K562 (cell line): ENCODE data around the gene ANKRD24. TPM values are rescaled to one million over a fixed set of nuclear protein-coding genes. Genes with fewer than 3 reads are reported as not detected.

ENCODE experiments used
- BACH1 ChIP-seq: fragments of 200-800 bp; sonication (Bioruptor generic); IDR thresholded peaks from 2 replicates; pipeline ENCODE4 v1.6.1; 2016; ENCODE audit warnings: missing genetic modification characterization, missing compliant biosample characterization
- CBFA2T3 ChIP-seq: fragments of 450-650 bp; IDR thresholded peaks from 2 replicates; pipeline ENCODE4 v1.6.1; 2017
- CSDE1 ChIP-seq, 2 experiments: fragments of 450-650 bp; IDR thresholded peaks; 2 replicates each; pipeline ENCODE4 v1.6.1; 2016; ENCODE audit warnings: mild to moderate bottlenecking in 1 of 2
- E2F6 ChIP-seq, 2 experiments: IDR thresholded peaks; 2 replicates each; pipeline ENCODE4 v1.6.1; 2011; ENCODE audit warnings: borderline replicate concordance in 1 of 2, control low read depth in 1 of 2, low read depth in 1 of 2, low read length in 1 of 2, mild to moderate bottlenecking in 1 of 2, mixed read lengths in 1 of 2, moderate library complexity in 1 of 2; ENCODE audit not compliant: insufficient read depth in 1 of 2, insufficient read length in 1 of 2, poor library complexity in 1 of 2, severe bottlenecking in 1 of 2; ENCODE audit errors: extremely low read depth in 1 of 2
- ESRRB ChIP-seq: fragments of 250-450 bp; sonication (Bioruptor Pico); IDR thresholded peaks from 2 replicates; pipeline ENCODE4 v1.5.0; 2020; ENCODE audit warnings: mild to moderate bottlenecking, moderate library complexity, borderline replicate concordance
- ETV6 ChIP-seq, 3 experiments: fragments of 150-350 bp in 1 of 3; sonication (generic) in 1 of 3; formaldehyde crosslinking in 1 of 3; IDR thresholded peaks; 2 replicates each; pipeline versions ENCODE4 v1.6.1 to v1.8.0; 2014 to 2022; ENCODE audit warnings: borderline replicate concordance in 2 of 3, low read depth in 2 of 3, antibody characterized with exemption in 1 of 3, low read length in 1 of 3, mild to moderate bottlenecking in 1 of 3, missing genetic modification reagents in 1 of 3
- FOXK2 ChIP-seq, 2 experiments: fragments of 450-650 bp; IDR thresholded peaks in 1 of 2; conservative IDR thresholded peaks in 1 of 2; 2 replicates each; pipeline ENCODE4 v1.6.1; 2016; ENCODE audit warnings: low read depth in 2 of 2, mild to moderate bottlenecking in 1 of 2
- FOXM1 ChIP-seq, 2 experiments: fragments of 450-650 bp in 1 of 2; sonication (generic) in 1 of 2; formaldehyde crosslinking in 1 of 2; IDR thresholded peaks; 2 replicates each; pipeline versions ENCODE4 v1.6.1 to v1.9.0; 2017 to 2022; ENCODE audit warnings: low read depth in 2 of 2, mild to moderate bottlenecking in 2 of 2, missing genetic modification reagents in 1 of 2, moderate library complexity in 1 of 2
- HDAC1 ChIP-seq, 2 experiments: fragments of 450-650 bp; IDR thresholded peaks; 2 replicates each; pipeline ENCODE4 v1.6.1; 2016 to 2017; ENCODE audit warnings: inconsistent platforms in 1 of 2, mild to moderate bottlenecking in 1 of 2, moderate library complexity in 1 of 2
- JUN ChIP-seq, 2 experiments: sonication (generic) in 1 of 2; formaldehyde crosslinking in 1 of 2; IDR thresholded peaks; 2 replicates each; pipeline versions ENCODE4 v1.6.1 to v1.8.0; 2012 to 2022; ENCODE audit warnings: borderline replicate concordance in 2 of 2, mild to moderate bottlenecking in 2 of 2, improper control_type of control experiment in 1 of 2, low read depth in 1 of 2, low read length in 1 of 2, missing genetic modification reagents in 1 of 2
- KLF1 ChIP-seq: fragments of 450-650 bp; IDR thresholded peaks from 2 replicates; pipeline ENCODE4 v1.6.1; 2016; ENCODE audit warnings: missing genetic modification characterization, missing compliant biosample characterization
- MAFF ChIP-seq: IDR thresholded peaks from 2 replicates; pipeline ENCODE4 v1.6.1; 2012; ENCODE audit warnings: low read length, improper control_type of control experiment
- MIER1 ChIP-seq: fragments of 450-650 bp; IDR thresholded peaks from 2 replicates; pipeline ENCODE4 v1.6.1; 2016; ENCODE audit warnings: antibody characterized with exemption, mild to moderate bottlenecking, low read depth
- MXI1 ChIP-seq: IDR thresholded peaks from 2 replicates; pipeline ENCODE4 v1.6.1; 2011; ENCODE audit warnings: low read depth, mild to moderate bottlenecking, improper control_type of control experiment, low read length
- NCOA1 ChIP-seq: fragments of 450-650 bp; IDR thresholded peaks from 2 replicates; pipeline ENCODE4 v1.6.1; 2016; ENCODE audit warnings: low read depth
- NKRF ChIP-seq: fragments of 450-650 bp; IDR thresholded peaks from 2 replicates; pipeline ENCODE4 v1.6.1; 2016; ENCODE audit warnings: borderline replicate concordance
- PHB ChIP-seq: fragments of 250-450 bp; sonication (Bioruptor Pico); IDR thresholded peaks from 2 replicates; pipeline ENCODE4 v1.5.0; 2021
- RBM22 ChIP-seq: fragments of 200-400 bp; formaldehyde crosslinking; IDR thresholded peaks from 2 replicates; pipeline ENCODE4 v1.6.1; 2018; ENCODE audit warnings: low read length, low read depth; ENCODE audit not compliant: poor library complexity, severe bottlenecking
- RHOXF2B ChIP-seq: fragments of 250-450 bp; sonication (Bioruptor Pico); conservative IDR thresholded peaks from 2 replicates; pipeline ENCODE4 v1.5.1; 2021
- SAFB2 ChIP-seq: fragments of 200-400 bp; formaldehyde crosslinking; IDR thresholded peaks from 2 replicates; pipeline ENCODE4 v1.6.1; 2018; ENCODE audit warnings: borderline replicate concordance, low read length, low read depth, moderate library complexity; ENCODE audit not compliant: severe bottlenecking
- SMARCE1 ChIP-seq: fragments of 450-650 bp; IDR thresholded peaks from 2 replicates; pipeline ENCODE4 v1.7.1; 2016; ENCODE audit warnings: mild to moderate bottlenecking
- TEAD4 ChIP-seq, 2 experiments: sonication (generic) in 1 of 2; formaldehyde crosslinking in 1 of 2; IDR thresholded peaks; 2 replicates each; pipeline versions ENCODE4 v1.6.1 to v1.8.0; 2012 to 2022; ENCODE audit warnings: borderline replicate concordance in 1 of 2, inconsistent platforms in 1 of 2, low read length in 1 of 2, mild to moderate bottlenecking in 1 of 2, missing genetic modification reagents in 1 of 2
- ZBTB26 ChIP-seq: fragments of 450-650 bp; formaldehyde crosslinking; IDR thresholded peaks from 2 replicates; pipeline ENCODE4 v1.4.0; 2022; ENCODE audit warnings: missing genetic modification characterization
- polyA plus RNA-seq, 8 experiments: library from polyadenylated mRNA; depleted of rRNA in 4 of 8; stranded (reverse) in 5 of 8; unstranded in 3 of 8; fragments of >200 nt; fragmentation: Nextera tagmentation in 2 of 8; fragmentation: Illumina TruSeq in 1 of 8; extraction: Ambion mirVana in 2 of 8; extraction: Trizol in 1 of 8; gene quantifications; 2 replicates each; pipeline versions ENCODE4 v1.2.1 to v1.2.3, GENCODE V29; 2011 to 2014; ENCODE audit warnings: inconsistent platforms in 1 of 8, missing spikeins in 1 of 8
- total RNA-seq, 7 experiments: library from RNA; depleted of rRNA in 6 of 7; stranded (reverse); fragments of >200 nt in 6 of 7; fragmentation: Illumina TruSeq in 2 of 7; extraction: Trizol in 2 of 7; gene quantifications; 2 replicates each; pipeline versions ENCODE4 v1.2.1 to v1.2.3, GENCODE V29; 2011 to 2021; ENCODE audit warnings: low replicate concordance in 1 of 7

ANKRD24 gene
- total and polyA plus RNA-seq, 9 of the 15 experiments (the other 6 are each of a cell fraction or from before 2014, with no cell fraction given) = 0.07 to 0.12 (median 0.09) TPM; not detected in 5

- TF ChIP-seq KLF1 (tag) (0 out of 2 replicates have a peak, but pooled peaks have one; percentile 19), SAFB2 (no peak), MXI1 (peak; percentile 63; the same call in 1 of the 2 replicates), ESRRB (CRISPR knock-in tag) (no peak), CSDE1 (IDR thresholded peaks at IDR 0.05) (no peak), NCOA1 (no peak), TEAD4 (IDR thresholded peaks at IDR 0.05; ENCODE audit: low read length) (no peak), TEAD4 (CRISPR knock-in tag; IDR thresholded peaks at IDR 0.05; ENCODE audit: borderline replicate concordance) (no peak), MIER1 (no peak), HDAC1 (IDR thresholded peaks at IDR 0.05) (peak in 1 of 2 experiments; percentile 61; a peak in 1 of 4 replicates), RHOXF2B (CRISPR knock-in tag) (no peak), E2F6 (IDR thresholded peaks at IDR 0.05; ENCODE audit: borderline replicate concordance in 1 of 2, extremely low read depth in 1 of 2, insufficient read depth in 1 of 2, insufficient read length in 1 of 2, low read depth in 1 of 2, low read length in 1 of 2, poor library complexity in 1 of 2, severe bottlenecking in 1 of 2) (peak in 1 of 2 experiments; percentile 27), PHB (no peak), NKRF (peak; percentile 39; the same call in 1 of the 2 replicates), CBFA2T3 (peak; percentile 63), FOXM1 (IDR thresholded peaks at IDR 0.05; ENCODE audit: low read depth) (no peak), FOXM1 (CRISPR knock-in tag; IDR thresholded peaks at IDR 0.05; ENCODE audit: low read depth) (no peak), ETV6 (IDR thresholded peaks at IDR 0.05; ENCODE audit: borderline replicate concordance in 1 of 2, low read depth in 2 of 2, low read length in 1 of 2) (no peak), ETV6 (CRISPR knock-in tag; IDR thresholded peaks at IDR 0.05; ENCODE audit: borderline replicate concordance) (no peak), RBM22 (no peak), FOXK2 (conservative IDR thresholded peaks at IDR 0.05 in 1 of 2, IDR thresholded peaks at IDR 0.05 in 1 of 2; ENCODE audit: low read depth in 2 of 2) (0 out of 4 replicates have a peak, but pooled peaks of 1 of the 2 experiments have one; percentile 44), JUN (IDR thresholded peaks at IDR 0.05; ENCODE audit: borderline replicate concordance, low read depth, low read length) (no peak), JUN (CRISPR knock-in tag; IDR thresholded peaks at IDR 0.05; ENCODE audit: borderline replicate concordance) (no peak), ZBTB26 (CRISPR knock-in tag) (no peak), MAFF (no peak), BACH1 (no peak), SMARCE1 (no peak)
Observed at GRCh38 chr19:4181053-4181508, 1.4 kb upstream of the ANKRD24 start (continued).
